Stimulated activated CD8-positive, alpha-beta memory T cell treated with anti-CD3 and anti-CD28 coated beads, Interleukin-15, amount 100 ng/mL, for 4 hours (primary cell): Measurements from ENCODE around the gene TGIF2.
"Not testable (repeated sequence)": the region's sequence is repeated elsewhere in the genome, so short reads cannot be mapped to it uniquely, and the experiment has no call there.

Experiments
- DNase-seq, 2 donors: peaks; one replicate each; pipeline ENCODE4 v3.0.0-alpha.2; 2020; ENCODE audit warnings: low read depth in 2 of 2

The TGIF2 gene

GRCh38 chr20:36547186-36548005, 26.0 kb upstream of the TGIF2 start:
- DNase-seq: no peak

DNA sequence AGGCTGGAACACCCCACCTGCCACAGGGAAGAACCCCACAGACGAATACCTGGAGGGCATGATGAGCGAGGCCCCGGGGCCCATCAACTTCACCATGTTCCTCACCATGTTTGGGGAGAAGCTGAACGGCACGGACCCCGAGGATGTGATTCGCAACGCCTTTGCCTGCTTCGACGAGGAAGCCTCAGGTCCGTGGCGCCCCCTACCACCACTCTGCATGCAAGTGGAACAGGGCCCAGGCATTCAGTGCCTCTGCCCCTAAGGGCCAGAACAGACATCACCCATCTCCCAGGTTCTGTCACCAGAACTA, 25.4 kb upstream of the TGIF2 start:
- DNase-seq: no peak

DNA sequence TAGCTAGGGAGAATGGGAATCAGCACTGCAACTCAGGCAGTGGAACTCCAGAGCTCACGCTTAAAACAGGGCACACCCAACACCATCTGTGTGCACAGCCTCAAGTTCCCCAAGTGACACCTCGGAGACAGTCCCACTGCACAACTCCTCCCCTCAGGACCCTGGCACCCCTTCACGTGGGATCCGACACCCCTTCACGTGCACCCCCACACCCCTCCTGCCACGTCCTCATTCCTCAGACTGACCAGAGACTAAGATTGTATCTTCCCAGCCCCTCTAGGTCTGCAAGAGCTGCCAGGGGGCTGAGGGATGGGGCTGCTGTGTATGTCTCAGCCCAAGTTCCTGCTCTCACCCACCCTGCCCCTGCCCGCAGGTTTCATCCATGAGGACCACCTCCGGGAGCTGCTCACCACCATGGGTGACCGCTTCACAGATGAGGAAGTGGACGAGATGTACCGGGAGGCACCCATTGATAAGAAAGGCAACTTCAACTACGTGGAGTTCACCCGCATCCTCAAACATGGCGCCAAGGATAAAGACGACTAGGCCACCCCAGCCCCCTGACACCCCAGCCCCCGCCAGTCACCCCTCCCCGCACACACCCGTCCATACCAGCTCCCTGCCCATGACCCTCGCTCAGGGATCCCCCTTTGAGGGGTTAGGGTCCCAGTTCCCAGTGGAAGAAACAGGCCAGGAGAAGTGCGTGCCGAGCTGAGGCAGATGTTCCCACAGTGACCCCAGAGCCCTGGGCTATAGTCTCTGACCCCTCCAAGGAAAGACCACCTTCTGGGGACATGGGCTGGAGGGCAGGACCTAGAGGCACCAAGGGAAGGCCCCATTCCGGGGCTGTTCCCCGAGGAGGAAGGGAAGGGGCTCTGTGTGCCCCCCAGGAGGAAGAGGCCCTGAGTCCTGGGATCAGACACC, 24.4 kb upstream of the TGIF2 start:
- no peak for DNase-seq

DNA sequence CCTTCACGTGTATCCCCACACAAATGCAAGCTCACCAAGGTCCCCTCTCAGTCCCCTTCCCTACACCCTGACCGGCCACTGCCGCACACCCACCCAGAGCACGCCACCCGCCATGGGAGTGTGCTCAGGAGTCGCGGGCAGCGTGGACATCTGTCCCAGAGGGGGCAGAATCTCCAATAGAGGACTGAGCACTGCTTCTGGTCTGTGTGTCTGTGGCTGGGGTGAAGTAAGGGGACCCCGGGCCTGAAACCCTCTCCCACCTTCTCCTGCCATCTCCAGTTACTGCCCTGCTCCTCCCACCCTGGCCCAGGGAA, 23.8 kb upstream of the TGIF2 start:
- no peak for DNase-seq

- DNase-seq: no peak
Measured at GRCh38 chr20:36549942-36550789, 23.2 kb upstream of the TGIF2 start.

DNA sequence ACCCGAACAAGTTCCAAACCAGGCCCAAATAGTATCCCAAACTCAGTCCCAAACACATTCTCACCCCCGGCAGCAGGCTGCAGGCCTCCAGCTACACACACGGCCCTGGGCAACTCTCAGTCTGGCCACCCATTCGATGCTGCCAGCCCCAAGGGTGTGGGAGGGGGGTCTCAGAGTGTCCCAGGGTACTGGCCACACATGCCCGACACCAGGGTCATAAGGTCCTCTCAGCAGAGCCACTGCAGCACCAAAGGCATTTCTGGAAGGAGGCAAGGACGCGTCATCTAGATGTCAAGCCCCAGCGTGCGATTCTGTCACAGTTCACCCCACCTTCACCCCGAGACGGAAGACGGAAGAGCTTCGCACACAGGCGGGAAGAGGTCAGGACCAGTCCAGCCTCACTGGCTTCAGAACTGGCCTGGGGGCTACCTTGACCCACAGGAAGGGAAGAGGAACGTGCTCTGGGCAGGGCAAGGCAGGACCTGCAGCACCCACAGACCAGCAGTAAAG, 22.6 kb upstream of the TGIF2 start:
- DNase-seq: no peak

GRCh38 chr20:36555248-36555647, 18.1 kb upstream of the TGIF2 start:
- DNase-seq: no peak

- no peak for DNase-seq
Measured at GRCh38 chr20:36562724-36563123, 10.7 kb upstream of the TGIF2 start.

DNA sequence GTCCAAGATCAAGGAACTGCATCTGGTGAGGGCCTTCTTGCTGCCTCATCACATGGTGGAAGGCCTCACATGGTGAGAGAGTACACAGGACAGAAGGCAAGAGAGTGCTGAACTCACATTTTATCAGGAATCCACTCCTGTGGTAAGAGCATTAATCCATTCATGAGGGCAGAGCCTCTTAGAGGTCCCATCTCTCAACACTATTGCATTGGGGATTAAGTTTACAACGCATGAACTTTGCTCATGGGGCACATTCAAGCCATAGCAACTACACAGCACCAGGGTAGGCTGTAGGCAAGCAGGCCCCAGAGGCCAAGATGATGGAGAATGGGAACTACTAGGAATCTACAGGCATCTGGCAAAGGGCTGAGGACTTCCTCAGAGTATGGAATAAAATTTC, 10.0 kb upstream of the TGIF2 start:
- no peak for DNase-seq

GRCh38 chr20:36564078-36564725, 9.2 kb upstream of the TGIF2 start:
- not testable (repeated sequence) for DNase-seq

DNA sequence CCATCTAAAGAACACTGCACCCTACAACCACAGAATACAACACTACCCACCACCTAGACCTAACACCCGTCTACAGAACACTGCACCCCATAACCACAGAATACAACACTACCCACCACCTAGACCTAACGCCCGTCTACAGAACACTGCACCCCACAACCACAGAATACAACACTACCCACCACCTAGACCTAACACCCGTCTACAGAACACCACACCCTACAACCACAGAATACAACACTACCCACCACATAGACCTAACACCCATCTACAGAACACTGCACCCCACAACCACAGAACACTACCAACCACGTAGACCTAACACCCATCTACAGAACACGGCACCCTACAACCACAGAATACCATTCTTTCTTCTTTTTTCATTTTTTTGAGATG, 8.7 kb upstream of the TGIF2 start:
- DNase-seq: not testable (repeated sequence)

DNA sequence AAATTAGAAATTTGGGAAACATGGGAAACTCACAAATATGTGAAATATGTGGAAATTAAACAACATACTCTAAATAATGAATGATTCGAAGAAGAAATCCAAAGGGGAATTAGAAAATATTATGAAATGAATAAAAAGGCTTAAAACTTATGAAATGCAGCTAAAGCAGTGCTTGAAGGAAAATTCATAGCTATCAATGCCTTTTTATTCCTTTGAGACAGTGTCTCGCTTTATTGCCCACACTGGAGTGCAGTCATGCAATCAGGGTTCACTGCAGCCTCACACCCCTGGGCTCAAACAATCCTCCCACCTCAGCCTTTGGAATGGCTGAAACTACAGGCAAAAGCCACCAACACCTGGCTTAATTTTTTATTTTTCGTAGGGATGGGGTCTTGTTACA, 7.9 kb upstream of the TGIF2 start:
- DNase-seq: no peak

DNA sequence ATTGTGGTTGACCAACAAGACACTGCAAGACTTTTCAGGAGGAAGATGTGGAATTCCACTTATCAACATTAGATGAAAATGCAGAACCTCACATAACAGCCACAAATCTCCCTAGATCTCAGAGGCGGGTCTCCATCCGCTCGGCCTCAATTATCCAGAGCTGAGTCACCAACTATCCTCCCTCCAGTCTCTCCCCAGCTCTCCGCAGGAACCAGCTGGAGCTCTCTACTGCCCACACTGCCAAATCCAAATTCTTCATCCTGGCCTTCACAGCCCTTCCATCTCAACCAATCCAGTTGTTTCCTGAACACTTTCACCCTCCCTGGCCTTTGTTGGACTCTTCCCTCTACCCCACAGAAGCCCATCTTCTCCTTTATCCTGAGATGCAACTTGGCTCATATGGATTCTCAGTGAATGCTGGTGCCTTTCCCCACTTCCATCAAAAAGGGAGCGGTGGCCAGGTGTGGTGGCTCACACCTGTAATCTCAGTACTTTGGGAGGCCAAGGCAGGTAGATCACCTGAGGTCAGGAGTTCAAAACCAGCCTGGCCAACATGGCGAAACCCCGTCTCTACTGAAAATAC, 3.5 kb upstream of the TGIF2 start:
- no peak for DNase-seq

GRCh38 chr20:36571564-36572504, 1.6 kb upstream of the TGIF2 start:
- no peak for DNase-seq

GRCh38 chr20:36572701-36573102, 695 bp upstream of the TGIF2 start:
- DNase-seq: peak; percentile 52 to 63

- no peak for DNase-seq
Measured at GRCh38 chr20:36573798-36574365, 485 bp downstream of the TGIF2 start.

- DNase-seq: peak; percentile 46 to 57
Measured at GRCh38 chr20:36574366-36575135, 1.2 kb downstream of the TGIF2 start.

DNA sequence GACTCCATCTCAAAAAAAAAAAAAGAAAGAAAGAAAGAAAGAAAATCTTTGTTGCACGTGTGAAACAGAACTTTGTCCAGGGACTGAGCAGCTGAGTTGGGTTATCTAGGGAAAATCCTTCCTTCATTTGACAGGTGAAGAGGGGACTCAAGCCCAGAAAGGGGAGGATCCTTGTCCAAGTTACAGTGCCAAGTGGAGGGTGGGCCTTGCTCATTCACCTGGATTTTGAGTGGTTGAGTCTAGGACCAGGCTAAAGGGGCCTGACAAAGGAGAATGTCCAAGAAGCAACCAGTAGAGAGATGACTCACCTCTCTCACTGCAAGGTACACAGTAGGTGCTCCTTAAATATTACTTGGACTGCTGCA, 2.7 kb downstream of the TGIF2 start:
- no peak for DNase-seq
